Astrocyte (in vitro differentiated cells and primary cell): Measurements from ENCODE around the gene MYBPHL. TPM values are rescaled to one million over a fixed set of nuclear protein-coding genes. Genes with fewer than 3 reads are reported as not detected.

Experiments used
- DNase-seq: peaks from one replicate; pipeline ENCODE4 v3.0.0-alpha.2; 2010; ENCODE audit warnings: low read depth
- FAIRE-seq: peaks from 2 replicates; lab custom pipeline; 2011; peaks lifted over from hg19 to GRCh38; lab: Jason Lieb, UNC
- H2AFZ ChIP-seq: 2 replicates; pipeline ENCODE4 v1.6.0; 2012; ENCODE audit warnings: low read depth, low read length, inconsistent platforms
- H3K27ac ChIP-seq: 2 replicates; pipeline ENCODE4 v1.5.1; 2011; ENCODE audit warnings: low read depth, low read length, inconsistent platforms
- H3K27me3 ChIP-seq: 2 replicates; pipeline ENCODE4 v1.6.0; 2011; ENCODE audit warnings: low read length, inconsistent platforms; ENCODE audit not compliant: insufficient read depth
- H3K36me3 ChIP-seq: 2 replicates; pipeline ENCODE4 v1.5.1; 2011; ENCODE audit warnings: low read length, inconsistent platforms; ENCODE audit not compliant: insufficient read depth
- H3K4me1 ChIP-seq: 2 replicates; pipeline ENCODE4 v1.5.1; 2011; ENCODE audit warnings: low read length, inconsistent platforms; ENCODE audit not compliant: insufficient read depth
- H3K4me2 ChIP-seq: 2 replicates; pipeline ENCODE4 v1.6.0; 2012; ENCODE audit warnings: low read length, inconsistent platforms
- H3K4me3 ChIP-seq: 2 replicates; pipeline ENCODE4 v1.5.1; 2011; ENCODE audit warnings: low read depth, mild to moderate bottlenecking, low read length, inconsistent platforms; ENCODE audit not compliant: insufficient read depth
- H3K79me2 ChIP-seq: 2 replicates; pipeline ENCODE4 v1.6.0; 2012; ENCODE audit warnings: mild to moderate bottlenecking, low read length, inconsistent platforms; ENCODE audit not compliant: insufficient read depth
- H3K9ac ChIP-seq: 2 replicates; pipeline ENCODE4 v1.6.0; 2012; ENCODE audit warnings: mild to moderate bottlenecking, low read length, inconsistent platforms
- H3K9me3 ChIP-seq: 2 replicates; pipeline ENCODE4 v1.5.1; 2012; ENCODE audit warnings: low read depth, mild to moderate bottlenecking, low read length, inconsistent platforms; ENCODE audit not compliant: insufficient read depth
- H4K20me1 ChIP-seq: 2 replicates; pipeline ENCODE4 v1.6.0; 2012; ENCODE audit warnings: low read length, inconsistent platforms; ENCODE audit not compliant: insufficient read depth
- H3K27ac Mint-ChIP-seq: one replicate; pipeline ENCODE4 v1.8.0; 2021; ENCODE audit warnings: mild to moderate bottlenecking, mixed read lengths; ENCODE audit not compliant: unreplicated experiment
- H3K27me3 Mint-ChIP-seq: one replicate; pipeline ENCODE4 v1.8.0; 2021; ENCODE audit warnings: low read depth, mixed read lengths; ENCODE audit not compliant: unreplicated experiment
- H3K36me3 Mint-ChIP-seq: one replicate; pipeline ENCODE4 v1.8.0; 2021; ENCODE audit warnings: low read depth, mixed read lengths; ENCODE audit not compliant: unreplicated experiment
- H3K4me1 Mint-ChIP-seq: one replicate; pipeline ENCODE4 v1.8.0; 2021; ENCODE audit warnings: low read depth, mixed read lengths; ENCODE audit not compliant: unreplicated experiment
- H3K4me3 Mint-ChIP-seq: one replicate; pipeline ENCODE4 v1.8.0; 2021; ENCODE audit warnings: mild to moderate bottlenecking, moderate library complexity, mixed read lengths; ENCODE audit not compliant: unreplicated experiment
- H3K9me3 Mint-ChIP-seq: one replicate; pipeline ENCODE4 v1.8.0; 2021; ENCODE audit warnings: mild to moderate bottlenecking, mixed read lengths; ENCODE audit not compliant: unreplicated experiment
- EZH2 ChIP-seq: IDR thresholded peaks from 2 replicates; pipeline ENCODE4 v1.6.1; 2012; ENCODE audit warnings: mild to moderate bottlenecking, low read length, inconsistent platforms; ENCODE audit not compliant: insufficient read depth
- total RNA-seq: library from RNA; stranded (reverse); gene quantifications from 2 replicates; pipeline ENCODE4 v1.2.1, GENCODE V29; 2021
- TF ChIP-seq, protein P1 (sequence below): IDR thresholded peaks from 2 replicates; pipeline ENCODE4 v1.5.1; 2011; ENCODE audit warnings: low read depth, mild to moderate bottlenecking, inconsistent platforms, low read length, moderate library complexity; ENCODE audit not compliant: insufficient read depth

MYBPHL gene
- total RNA-seq, 1 donor from 2014 or later = not detected

DNA sequence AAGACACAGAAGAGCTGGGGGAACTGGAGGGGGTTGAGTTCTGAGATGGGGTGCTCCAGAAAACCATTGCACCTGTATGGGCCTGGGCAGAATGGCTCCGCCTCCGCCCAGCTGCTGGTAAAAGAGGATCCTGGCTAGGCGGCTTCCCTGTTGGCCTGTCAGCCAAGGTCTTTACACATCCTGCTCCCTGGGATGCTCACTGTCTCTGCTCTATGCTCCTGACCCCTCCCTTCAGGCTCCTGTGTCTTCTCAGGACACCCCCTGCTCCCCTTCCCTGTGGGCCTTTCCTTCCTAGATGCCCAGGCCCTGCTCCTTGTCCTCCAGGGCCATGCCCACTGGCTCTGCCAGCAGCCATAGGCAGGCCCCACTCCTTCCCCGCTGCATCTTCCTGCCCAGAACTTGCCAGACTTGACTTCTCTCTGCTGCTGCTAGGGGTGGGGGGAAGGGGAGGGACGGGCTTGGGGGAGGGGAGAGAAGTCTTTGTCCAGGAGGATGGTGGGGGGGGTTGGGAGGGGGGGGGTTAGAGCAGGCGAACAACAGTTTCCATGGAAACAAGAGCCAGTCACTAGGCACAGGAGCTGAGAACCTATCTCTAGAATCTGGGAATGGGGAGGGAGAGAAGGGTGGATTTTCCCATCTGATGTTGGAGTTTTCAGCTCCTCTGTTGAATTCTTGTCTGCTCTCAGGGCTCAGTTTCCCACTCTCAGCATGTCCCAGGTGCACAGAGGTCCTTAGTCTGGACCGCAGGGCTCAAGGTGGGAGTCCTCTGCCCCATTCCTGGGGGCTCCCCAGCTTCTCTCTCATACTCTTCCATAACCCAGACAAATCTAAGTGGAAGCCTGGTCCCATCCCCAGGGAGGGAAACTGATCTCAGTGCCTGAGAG lies 46.9 kb downstream of the MYBPHL start:
- no peak overlapping the region for H3K9ac ChIP-seq
- no peaks in the 10 kb centered on the region for H3K9me3 ChIP-seq
- no peaks in the 10 kb centered on the region for H3K36me3 ChIP-seq
- no peaks in the 10 kb centered on the region for H4K20me1 ChIP-seq
- Mint-ChIP-seq H3K4me3 (no peak overlapping the region), H3K9me3 (no peaks in the 10 kb centered on the region), H3K27me3 (peaks cover 2% of the 10 kb centered on the region), H3K36me3 (peaks cover 2% of the 10 kb centered on the region), H3K27ac (no peak overlapping the region), H3K4me1 (peaks cover 6% of the 10 kb centered on the region)
- H3K79me2 ChIP-seq = peaks cover 2% of the 10 kb centered on the region
- H3K27ac ChIP-seq = no peak overlapping the region
- no peak for DNase-seq
- H3K4me3 ChIP-seq = no peak overlapping the region
- H2AFZ ChIP-seq = no peak overlapping the region
- no peak for FAIRE-seq
- no peaks in the 10 kb centered on the region for H3K27me3 ChIP-seq
- no peak for TF ChIP-seq EZH2
- TF ChIP-seq, protein P1, sequence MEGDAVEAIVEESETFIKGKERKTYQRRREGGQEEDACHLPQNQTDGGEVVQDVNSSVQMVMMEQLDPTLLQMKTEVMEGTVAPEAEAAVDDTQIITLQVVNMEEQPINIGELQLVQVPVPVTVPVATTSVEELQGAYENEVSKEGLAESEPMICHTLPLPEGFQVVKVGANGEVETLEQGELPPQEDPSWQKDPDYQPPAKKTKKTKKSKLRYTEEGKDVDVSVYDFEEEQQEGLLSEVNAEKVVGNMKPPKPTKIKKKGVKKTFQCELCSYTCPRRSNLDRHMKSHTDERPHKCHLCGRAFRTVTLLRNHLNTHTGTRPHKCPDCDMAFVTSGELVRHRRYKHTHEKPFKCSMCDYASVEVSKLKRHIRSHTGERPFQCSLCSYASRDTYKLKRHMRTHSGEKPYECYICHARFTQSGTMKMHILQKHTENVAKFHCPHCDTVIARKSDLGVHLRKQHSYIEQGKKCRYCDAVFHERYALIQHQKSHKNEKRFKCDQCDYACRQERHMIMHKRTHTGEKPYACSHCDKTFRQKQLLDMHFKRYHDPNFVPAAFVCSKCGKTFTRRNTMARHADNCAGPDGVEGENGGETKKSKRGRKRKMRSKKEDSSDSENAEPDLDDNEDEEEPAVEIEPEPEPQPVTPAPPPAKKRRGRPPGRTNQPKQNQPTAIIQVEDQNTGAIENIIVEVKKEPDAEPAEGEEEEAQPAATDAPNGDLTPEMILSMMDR = no peak
- H3K4me1 ChIP-seq = peaks cover 4% of the 10 kb centered on the region
- no peak overlapping the region for H3K4me2 ChIP-seq

DNA sequence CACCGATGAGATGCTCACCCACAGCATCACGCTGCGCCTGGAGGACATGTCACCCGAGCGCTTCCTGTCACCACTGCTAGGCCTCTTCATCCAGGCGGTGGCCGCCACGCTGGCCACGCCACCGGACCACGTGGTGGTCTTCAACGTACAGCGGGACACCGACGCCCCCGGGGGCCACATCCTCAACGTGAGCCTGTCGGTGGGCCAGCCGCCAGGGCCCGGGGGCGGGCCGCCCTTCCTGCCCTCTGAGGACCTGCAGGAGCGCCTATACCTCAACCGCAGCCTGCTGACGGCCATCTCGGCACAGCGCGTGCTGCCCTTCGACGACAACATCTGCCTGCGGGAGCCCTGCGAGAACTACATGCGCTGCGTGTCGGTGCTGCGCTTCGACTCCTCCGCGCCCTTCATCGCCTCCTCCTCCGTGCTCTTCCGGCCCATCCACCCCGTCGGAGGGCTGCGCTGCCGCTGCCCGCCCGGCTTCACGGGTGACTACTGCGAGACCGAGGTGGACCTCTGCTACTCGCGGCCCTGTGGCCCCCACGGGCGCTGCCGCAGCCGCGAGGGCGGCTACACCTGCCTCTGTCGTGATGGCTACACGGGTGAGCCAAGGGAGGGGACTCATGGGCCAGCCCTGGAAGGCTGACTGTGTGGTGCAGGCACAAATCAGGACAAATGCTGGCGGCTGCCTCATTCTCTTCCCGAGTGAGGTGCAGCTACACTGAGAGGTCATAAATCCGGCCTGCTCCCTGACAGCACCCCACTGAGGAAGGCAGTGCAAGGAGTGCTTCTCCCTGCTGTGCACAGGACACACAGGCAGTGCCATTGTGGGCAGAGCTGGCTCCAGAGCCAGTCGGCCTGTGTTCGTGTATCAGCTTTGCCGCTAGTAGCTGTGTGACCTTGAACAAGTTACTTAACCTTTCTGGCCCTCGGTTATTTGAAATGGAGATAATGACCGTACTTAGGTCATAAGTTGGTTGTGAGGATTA lies 48.0 kb downstream of the MYBPHL start:
- Histone ChIP-seq H3K27ac (no peak overlapping the region), H3K4me3 (no peak overlapping the region), H3K9ac (no peak overlapping the region), H3K36me3 (no peaks in the 10 kb centered on the region), H3K9me3 (no peaks in the 10 kb centered on the region), H4K20me1 (no peaks in the 10 kb centered on the region), H3K79me2 (peaks cover 2% of the 10 kb centered on the region), H3K4me1 (peaks cover 14% of the 10 kb centered on the region), H3K27me3 (no peaks in the 10 kb centered on the region), H2AFZ (no peak overlapping the region), H3K4me2 (no peak overlapping the region)
- Mint-ChIP-seq H3K9me3 (no peaks in the 10 kb centered on the region), H3K27me3 (peaks cover 2% of the 10 kb centered on the region), H3K4me3 (no peak overlapping the region), H3K36me3 (peaks cover under 1% of the 10 kb centered on the region), H3K4me1 (peaks cover 13% of the 10 kb centered on the region), H3K27ac (no peak overlapping the region)
- TF ChIP-seq EZH2 = no peak
- TF ChIP-seq, protein P1 = no peak
- DNase-seq = no peak
- FAIRE-seq = no peak
